Type B pancreatic cell (in vitro differentiated cells): ENCODE data around the gene CCT5. TPM values are rescaled to one million over a fixed set of nuclear protein-coding genes. Genes with fewer than 3 reads are reported as not detected.
"Not testable (repeated sequence)": the region's sequence is repeated elsewhere in the genome, so short reads cannot be mapped to it uniquely, and the experiment has no call there.

Source experiments
- DNase-seq: peaks from one replicate; pipeline ENCODE4 v3.0.0; 2021; ENCODE audit warnings: mixed read lengths; ENCODE audit not compliant: unreplicated experiment; ENCODE audit errors: extremely low spot score
- H3K27ac Mint-ChIP-seq: 2 replicates; pipeline ENCODE4 v1.8.0; 2021; ENCODE audit warnings: mild to moderate bottlenecking, mixed read lengths
- H3K27me3 Mint-ChIP-seq: 2 replicates; pipeline ENCODE4 v1.8.0; 2021; ENCODE audit warnings: mixed read lengths
- H3K36me3 Mint-ChIP-seq: 2 replicates; pipeline ENCODE4 v1.8.0; 2021; ENCODE audit warnings: mixed read lengths
- H3K4me1 Mint-ChIP-seq: one replicate; pipeline ENCODE4 v1.8.0; 2021; ENCODE audit warnings: mixed read lengths; ENCODE audit not compliant: unreplicated experiment
- H3K4me3 Mint-ChIP-seq: 2 replicates; pipeline ENCODE4 v1.8.0; 2021; ENCODE audit warnings: mild to moderate bottlenecking, mixed read lengths
- H3K9me3 Mint-ChIP-seq: 2 replicates; pipeline ENCODE4 v1.8.0; 2021; ENCODE audit warnings: mixed read lengths
- total RNA-seq: library from RNA; stranded (reverse); gene quantifications from 2 replicates; pipeline ENCODE4 v1.2.1, GENCODE V29; 2021; ENCODE audit warnings: low replicate concordance
- TF ChIP-seq, protein P1 (sequence below): fragments of 200-600 bp; sonication (generic); conservative IDR thresholded peaks from 2 replicates; pipeline ENCODE4 v1.5.0; 2021; ENCODE audit warnings: antibody characterized with exemption, mild to moderate bottlenecking

The CCT5 gene
- total RNA-seq, 1 donor from 2014 or later = 255 TPM

DNA sequence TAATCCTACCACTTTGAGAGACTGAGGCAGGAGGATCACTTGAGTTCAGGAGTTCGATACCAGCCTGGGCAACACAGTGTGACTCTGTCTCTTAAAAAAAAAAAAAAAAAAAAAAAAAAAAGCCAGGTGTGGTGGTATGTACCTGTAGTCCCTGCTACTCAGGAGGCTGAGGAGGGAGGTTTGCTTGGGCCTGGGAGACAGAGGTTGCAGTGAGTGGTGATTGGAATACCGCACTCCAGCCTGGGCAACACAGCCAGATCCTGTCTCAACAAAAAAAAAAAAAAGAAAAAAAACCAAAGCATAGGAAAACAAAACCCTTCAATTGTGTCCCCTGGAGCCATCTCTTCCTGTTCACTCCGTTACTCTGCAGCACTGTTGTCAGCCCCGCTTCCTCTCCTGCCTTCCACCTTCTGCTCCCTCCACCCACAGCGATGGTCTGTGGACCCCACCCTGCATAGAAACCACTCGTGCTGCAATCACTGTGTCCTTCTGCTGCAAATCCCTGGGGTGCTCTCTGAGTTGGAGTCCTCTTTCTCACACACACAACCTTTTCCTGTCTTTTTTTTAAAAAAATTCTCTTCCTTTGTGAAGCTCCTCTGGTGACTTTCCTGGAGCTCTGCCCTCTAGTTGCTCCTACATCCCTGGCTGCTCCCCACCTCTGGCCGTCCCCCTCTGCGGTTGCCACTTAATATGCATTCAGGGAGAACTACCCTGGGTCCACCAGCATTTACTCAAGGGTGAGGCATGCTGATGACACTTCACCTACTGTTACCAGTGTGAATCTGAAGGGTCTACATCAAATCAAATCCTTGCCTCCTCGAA is 22.2 kb downstream of the CCT5 start:
- H3K4me3 Mint-ChIP-seq = no peak overlapping the region
- H3K27me3 Mint-ChIP-seq = no peaks in the 10 kb centered on the region
- H3K27ac Mint-ChIP-seq = no peak overlapping the region
- TF ChIP-seq, protein P1, sequence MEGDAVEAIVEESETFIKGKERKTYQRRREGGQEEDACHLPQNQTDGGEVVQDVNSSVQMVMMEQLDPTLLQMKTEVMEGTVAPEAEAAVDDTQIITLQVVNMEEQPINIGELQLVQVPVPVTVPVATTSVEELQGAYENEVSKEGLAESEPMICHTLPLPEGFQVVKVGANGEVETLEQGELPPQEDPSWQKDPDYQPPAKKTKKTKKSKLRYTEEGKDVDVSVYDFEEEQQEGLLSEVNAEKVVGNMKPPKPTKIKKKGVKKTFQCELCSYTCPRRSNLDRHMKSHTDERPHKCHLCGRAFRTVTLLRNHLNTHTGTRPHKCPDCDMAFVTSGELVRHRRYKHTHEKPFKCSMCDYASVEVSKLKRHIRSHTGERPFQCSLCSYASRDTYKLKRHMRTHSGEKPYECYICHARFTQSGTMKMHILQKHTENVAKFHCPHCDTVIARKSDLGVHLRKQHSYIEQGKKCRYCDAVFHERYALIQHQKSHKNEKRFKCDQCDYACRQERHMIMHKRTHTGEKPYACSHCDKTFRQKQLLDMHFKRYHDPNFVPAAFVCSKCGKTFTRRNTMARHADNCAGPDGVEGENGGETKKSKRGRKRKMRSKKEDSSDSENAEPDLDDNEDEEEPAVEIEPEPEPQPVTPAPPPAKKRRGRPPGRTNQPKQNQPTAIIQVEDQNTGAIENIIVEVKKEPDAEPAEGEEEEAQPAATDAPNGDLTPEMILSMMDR = no peak
- no peak for DNase-seq
- H3K36me3 Mint-ChIP-seq = peaks cover 8% of the 10 kb centered on the region
- peaks cover 11% of the 10 kb centered on the region for H3K4me1 Mint-ChIP-seq
- H3K9me3 Mint-ChIP-seq = peaks cover 4% of the 10 kb centered on the region

- not testable (repeated sequence) for H3K36me3 Mint-ChIP-seq, H3K27ac Mint-ChIP-seq, H3K27me3 Mint-ChIP-seq, H3K9me3 Mint-ChIP-seq, H3K4me3 Mint-ChIP-seq, DNase-seq
- H3K4me1 Mint-ChIP-seq = peaks cover 11% of the 10 kb centered on the region
Measured at GRCh38 chr5:10272875-10273209, 22.8 kb downstream of the CCT5 start.

DNA sequence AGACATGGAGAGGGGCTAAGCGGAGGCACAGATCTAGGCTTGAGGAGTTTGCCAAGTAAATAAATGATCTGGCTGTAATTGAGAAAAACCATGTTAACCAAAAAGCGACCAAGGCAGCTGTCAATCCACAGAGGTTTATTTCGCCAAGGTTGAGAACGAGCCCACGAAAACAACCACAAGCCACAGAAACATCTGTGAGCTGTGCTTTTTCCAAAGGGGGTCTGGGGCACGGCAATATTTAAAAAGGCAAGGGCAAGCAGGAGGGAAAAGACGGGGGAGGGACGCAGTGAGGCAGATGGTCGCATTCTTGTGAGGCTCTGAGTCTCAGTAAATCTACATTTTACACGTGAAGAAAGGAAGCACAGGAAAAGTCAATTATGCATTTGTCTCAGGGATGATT is 25.4 kb downstream of the CCT5 start:
- Mint-ChIP-seq H3K36me3 (peaks cover 8% of the 10 kb centered on the region), H3K27ac (no peak overlapping the region)

DNA sequence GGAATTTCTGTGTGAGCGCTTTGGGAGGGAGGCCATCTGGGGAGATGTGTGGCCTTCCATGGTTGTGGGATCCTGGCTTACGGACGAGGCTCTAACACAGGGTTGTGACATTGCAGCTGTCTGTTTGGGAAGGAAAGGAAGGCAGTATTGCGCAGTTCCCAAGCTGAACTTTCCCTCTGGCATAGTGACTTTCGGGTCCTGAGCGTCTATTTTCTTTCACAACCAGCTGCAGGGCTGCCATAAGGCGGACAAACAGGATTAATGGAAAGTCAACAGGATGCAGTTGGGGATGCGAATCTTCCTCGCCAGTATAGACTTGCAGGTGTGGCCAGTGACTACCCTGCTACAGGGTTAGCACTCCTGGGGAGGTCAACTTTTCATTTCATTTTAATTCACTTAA is 25.9 kb downstream of the CCT5 start:
- no peak overlapping the region for H3K27ac Mint-ChIP-seq
- peaks cover 11% of the 10 kb centered on the region for H3K4me1 Mint-ChIP-seq
- no peak overlapping the region for H3K4me3 Mint-ChIP-seq
- no peak for DNase-seq
- peaks cover 4% of the 10 kb centered on the region for H3K9me3 Mint-ChIP-seq
- H3K36me3 Mint-ChIP-seq = peaks cover 8% of the 10 kb centered on the region
- no peaks in the 10 kb centered on the region for H3K27me3 Mint-ChIP-seq
- TF ChIP-seq, protein P1 = no peak

More for the DNA sequence above, 25.4 kb downstream of the CCT5 start:
- Mint-ChIP-seq H3K9me3 (peaks cover 4% of the 10 kb centered on the region), H3K4me1 (peaks cover 11% of the 10 kb centered on the region), H3K27me3 (no peaks in the 10 kb centered on the region), H3K4me3 (no peak overlapping the region)
- no peak for DNase-seq
- TF ChIP-seq, protein P1 = no peak

GRCh38 chr5:10276691-10277090 is 26.6 kb downstream of the CCT5 start:
- Mint-ChIP-seq H3K27me3 (no peaks in the 10 kb centered on the region), H3K4me3 (no peak overlapping the region), H3K27ac (no peak overlapping the region), H3K36me3 (peaks cover 5% of the 10 kb centered on the region), H3K4me1 (peaks cover 11% of the 10 kb centered on the region), H3K9me3 (peaks cover 4% of the 10 kb centered on the region)
- no peak for DNase-seq
- TF ChIP-seq, protein P1 = no peak

DNA sequence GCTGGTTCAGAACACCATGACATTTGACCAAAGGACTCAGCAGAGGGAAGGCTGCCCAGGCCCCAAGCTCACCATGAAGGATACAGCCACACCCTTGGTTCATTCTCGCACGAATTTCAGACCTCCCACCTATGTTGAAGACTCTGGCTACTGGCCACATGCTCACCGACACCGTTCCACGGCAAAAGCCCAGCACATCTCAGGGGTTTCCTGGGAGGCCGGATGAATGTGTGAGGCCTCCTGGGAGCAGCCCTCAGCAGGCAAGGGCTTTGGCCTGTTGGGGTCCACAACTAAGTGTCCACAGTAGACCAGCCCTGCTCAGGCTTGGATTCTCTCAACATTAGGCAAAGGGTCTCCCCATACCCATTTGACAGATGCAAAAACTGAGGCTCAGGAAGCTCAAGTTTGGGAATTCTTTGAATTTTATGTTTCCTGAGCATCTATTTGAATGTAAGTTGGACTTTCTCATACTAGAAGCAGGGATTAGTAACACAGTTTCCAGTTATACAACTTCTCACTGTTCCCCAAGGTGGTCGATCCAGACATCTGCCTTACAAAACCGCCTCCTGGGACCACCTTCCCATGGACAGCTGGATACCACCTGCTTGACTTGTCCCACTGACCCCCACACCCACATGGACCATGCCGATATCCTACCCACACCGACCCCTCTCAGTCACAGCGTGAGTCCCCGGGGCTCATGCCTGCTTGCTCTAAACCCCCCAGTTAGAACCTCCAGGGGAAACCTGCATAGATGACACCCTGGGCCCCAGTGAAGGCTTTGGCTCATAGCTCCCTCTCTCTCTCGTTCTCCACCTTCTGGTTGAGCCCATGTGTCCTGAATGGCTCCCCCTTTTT is 27.9 kb downstream of the CCT5 start:
- TF ChIP-seq, protein P1 = no peak
- Mint-ChIP-seq H3K27ac (no peak overlapping the region), H3K4me3 (no peak overlapping the region), H3K4me1 (peaks cover 11% of the 10 kb centered on the region), H3K27me3 (no peaks in the 10 kb centered on the region), H3K36me3 (peaks cover 5% of the 10 kb centered on the region), H3K9me3 (no peaks in the 10 kb centered on the region)
- DNase-seq = no peak
